H1 (cell line): Measurements from ENCODE around the gene PHLDA3. TPM values are rescaled to one million over a fixed set of nuclear protein-coding genes. Genes with fewer than 3 reads are reported as not detected.

Experiments
- ATF2 ChIP-seq: IDR thresholded peaks from 2 replicates; pipeline ENCODE4 v1.6.1; 2012; ENCODE audit warnings: low read length, inconsistent platforms
- CBX5 ChIP-seq: fragments of 300-800, 300-1000 bp; sonication (generic); IDR thresholded peaks from 2 replicates; pipeline ENCODE4 v1.7.1; 2016; ENCODE audit warnings: antibody characterized with exemption, low read length, low read depth
- CHD1 ChIP-seq: IDR thresholded peaks from 2 replicates; pipeline ENCODE4 v1.6.1; 2012; ENCODE audit warnings: low read depth, low read length, improper control_type of control experiment
- CHD2 ChIP-seq: IDR thresholded peaks from 2 replicates; pipeline ENCODE4 v1.6.1; 2012; ENCODE audit warnings: low read length, improper control_type of control experiment
- JUND ChIP-seq: IDR thresholded peaks from 2 replicates; pipeline ENCODE4 v1.6.1; 2011; ENCODE audit warnings: mild to moderate bottlenecking, improper control_type of control experiment, low read length
- MAX ChIP-seq: IDR thresholded peaks from 2 replicates; pipeline ENCODE4 v1.6.1; 2012; ENCODE audit warnings: inconsistent platforms
- POLR2A ChIP-seq, 2 experiments: IDR thresholded peaks; 1 replicate in 1 of 2; 2 replicates in 1 of 2; pipeline ENCODE4 v1.6.1; 2011; ENCODE audit warnings: low read depth in 2 of 2, low read length in 2 of 2, mild to moderate bottlenecking in 2 of 2; ENCODE audit errors: control extremely low read depth in 1 of 2
- SIRT6 ChIP-seq: IDR thresholded peaks from one replicate; pipeline ENCODE4 v1.7.1; 2012; ENCODE audit warnings: low read length, inconsistent platforms
- TAF7 ChIP-seq: optimal IDR thresholded peaks from 2 replicates; pipeline ENCODE3; 2011; ENCODE audit warnings: low read depth, mild to moderate bottlenecking, inconsistent platforms, low read length, moderate library complexity, borderline replicate concordance
- TCF12 ChIP-seq: IDR thresholded peaks from 2 replicates; pipeline ENCODE4 v1.6.1; 2011; ENCODE audit warnings: low read depth, mild to moderate bottlenecking, low read length
- YY1 ChIP-seq: IDR thresholded peaks from 2 replicates; pipeline ENCODE4 v1.6.1; 2011; ENCODE audit warnings: low read depth, mild to moderate bottlenecking, low read length
- polyA plus RNA-seq, 7 experiments: library from polyadenylated mRNA; depleted of rRNA in 3 of 7; stranded (reverse) in 5 of 7; unstranded in 2 of 7; fragments of >200 nt in 5 of 7; fragments of 200-250 nt in 2 of 7; gene quantifications; 1 replicate in 5 of 7; 2 replicates in 1 of 7; 4 replicates in 1 of 7; pipeline versions ENCODE4 v1.2.1 to v1.2.3, GENCODE V29; 2011 to 2013; ENCODE audit warnings: missing spikeins in 2 of 7, mixed read lengths in 2 of 7
- total RNA-seq: library from RNA; stranded (reverse); fragmentation: NEBNext Ultra II Directional; extraction: Animal tissue kit (Norgen Biotek cat#: 25700); gene quantifications from 2 replicates; pipeline ENCODE4 v1.2.1, GENCODE V29; 2021
- TF ChIP-seq, protein P1 (sequence below): fragments of 300-600 bp; sonication (generic); IDR thresholded peaks from 2 replicates; pipeline ENCODE4 v1.7.1; 2012; ENCODE audit warnings: low read length, moderate library complexity, mild to moderate bottlenecking, inconsistent platforms; ENCODE audit not compliant: insufficient replicate concordance

The PHLDA3 gene
- total and polyA plus RNA-seq, 2 of the 8 experiments (the other 6 are each of a cell fraction or from before 2014, with no cell fraction given) = 25.5 to 27.5 TPM

DNA sequence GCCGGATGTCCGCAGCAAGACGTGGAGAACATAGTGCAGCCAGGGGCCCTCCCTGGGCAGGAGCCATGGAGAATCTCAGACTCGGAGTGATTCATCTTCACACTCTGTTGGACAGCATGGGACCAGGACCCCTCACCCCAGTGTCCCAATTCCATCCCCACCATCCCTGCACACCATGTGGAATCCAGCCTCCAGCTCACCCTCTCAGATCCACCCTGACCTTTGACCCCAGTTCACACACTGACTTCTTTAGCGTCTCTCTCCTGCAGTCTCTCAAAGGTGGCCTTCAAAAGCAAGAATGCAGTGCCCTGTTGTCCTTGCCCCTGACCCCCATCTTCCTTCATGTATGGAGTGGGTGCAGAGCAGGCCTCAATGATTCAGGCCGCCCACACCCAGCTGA is 45.3 kb downstream of the PHLDA3 start (continued):
- TF ChIP-seq, protein P1, sequence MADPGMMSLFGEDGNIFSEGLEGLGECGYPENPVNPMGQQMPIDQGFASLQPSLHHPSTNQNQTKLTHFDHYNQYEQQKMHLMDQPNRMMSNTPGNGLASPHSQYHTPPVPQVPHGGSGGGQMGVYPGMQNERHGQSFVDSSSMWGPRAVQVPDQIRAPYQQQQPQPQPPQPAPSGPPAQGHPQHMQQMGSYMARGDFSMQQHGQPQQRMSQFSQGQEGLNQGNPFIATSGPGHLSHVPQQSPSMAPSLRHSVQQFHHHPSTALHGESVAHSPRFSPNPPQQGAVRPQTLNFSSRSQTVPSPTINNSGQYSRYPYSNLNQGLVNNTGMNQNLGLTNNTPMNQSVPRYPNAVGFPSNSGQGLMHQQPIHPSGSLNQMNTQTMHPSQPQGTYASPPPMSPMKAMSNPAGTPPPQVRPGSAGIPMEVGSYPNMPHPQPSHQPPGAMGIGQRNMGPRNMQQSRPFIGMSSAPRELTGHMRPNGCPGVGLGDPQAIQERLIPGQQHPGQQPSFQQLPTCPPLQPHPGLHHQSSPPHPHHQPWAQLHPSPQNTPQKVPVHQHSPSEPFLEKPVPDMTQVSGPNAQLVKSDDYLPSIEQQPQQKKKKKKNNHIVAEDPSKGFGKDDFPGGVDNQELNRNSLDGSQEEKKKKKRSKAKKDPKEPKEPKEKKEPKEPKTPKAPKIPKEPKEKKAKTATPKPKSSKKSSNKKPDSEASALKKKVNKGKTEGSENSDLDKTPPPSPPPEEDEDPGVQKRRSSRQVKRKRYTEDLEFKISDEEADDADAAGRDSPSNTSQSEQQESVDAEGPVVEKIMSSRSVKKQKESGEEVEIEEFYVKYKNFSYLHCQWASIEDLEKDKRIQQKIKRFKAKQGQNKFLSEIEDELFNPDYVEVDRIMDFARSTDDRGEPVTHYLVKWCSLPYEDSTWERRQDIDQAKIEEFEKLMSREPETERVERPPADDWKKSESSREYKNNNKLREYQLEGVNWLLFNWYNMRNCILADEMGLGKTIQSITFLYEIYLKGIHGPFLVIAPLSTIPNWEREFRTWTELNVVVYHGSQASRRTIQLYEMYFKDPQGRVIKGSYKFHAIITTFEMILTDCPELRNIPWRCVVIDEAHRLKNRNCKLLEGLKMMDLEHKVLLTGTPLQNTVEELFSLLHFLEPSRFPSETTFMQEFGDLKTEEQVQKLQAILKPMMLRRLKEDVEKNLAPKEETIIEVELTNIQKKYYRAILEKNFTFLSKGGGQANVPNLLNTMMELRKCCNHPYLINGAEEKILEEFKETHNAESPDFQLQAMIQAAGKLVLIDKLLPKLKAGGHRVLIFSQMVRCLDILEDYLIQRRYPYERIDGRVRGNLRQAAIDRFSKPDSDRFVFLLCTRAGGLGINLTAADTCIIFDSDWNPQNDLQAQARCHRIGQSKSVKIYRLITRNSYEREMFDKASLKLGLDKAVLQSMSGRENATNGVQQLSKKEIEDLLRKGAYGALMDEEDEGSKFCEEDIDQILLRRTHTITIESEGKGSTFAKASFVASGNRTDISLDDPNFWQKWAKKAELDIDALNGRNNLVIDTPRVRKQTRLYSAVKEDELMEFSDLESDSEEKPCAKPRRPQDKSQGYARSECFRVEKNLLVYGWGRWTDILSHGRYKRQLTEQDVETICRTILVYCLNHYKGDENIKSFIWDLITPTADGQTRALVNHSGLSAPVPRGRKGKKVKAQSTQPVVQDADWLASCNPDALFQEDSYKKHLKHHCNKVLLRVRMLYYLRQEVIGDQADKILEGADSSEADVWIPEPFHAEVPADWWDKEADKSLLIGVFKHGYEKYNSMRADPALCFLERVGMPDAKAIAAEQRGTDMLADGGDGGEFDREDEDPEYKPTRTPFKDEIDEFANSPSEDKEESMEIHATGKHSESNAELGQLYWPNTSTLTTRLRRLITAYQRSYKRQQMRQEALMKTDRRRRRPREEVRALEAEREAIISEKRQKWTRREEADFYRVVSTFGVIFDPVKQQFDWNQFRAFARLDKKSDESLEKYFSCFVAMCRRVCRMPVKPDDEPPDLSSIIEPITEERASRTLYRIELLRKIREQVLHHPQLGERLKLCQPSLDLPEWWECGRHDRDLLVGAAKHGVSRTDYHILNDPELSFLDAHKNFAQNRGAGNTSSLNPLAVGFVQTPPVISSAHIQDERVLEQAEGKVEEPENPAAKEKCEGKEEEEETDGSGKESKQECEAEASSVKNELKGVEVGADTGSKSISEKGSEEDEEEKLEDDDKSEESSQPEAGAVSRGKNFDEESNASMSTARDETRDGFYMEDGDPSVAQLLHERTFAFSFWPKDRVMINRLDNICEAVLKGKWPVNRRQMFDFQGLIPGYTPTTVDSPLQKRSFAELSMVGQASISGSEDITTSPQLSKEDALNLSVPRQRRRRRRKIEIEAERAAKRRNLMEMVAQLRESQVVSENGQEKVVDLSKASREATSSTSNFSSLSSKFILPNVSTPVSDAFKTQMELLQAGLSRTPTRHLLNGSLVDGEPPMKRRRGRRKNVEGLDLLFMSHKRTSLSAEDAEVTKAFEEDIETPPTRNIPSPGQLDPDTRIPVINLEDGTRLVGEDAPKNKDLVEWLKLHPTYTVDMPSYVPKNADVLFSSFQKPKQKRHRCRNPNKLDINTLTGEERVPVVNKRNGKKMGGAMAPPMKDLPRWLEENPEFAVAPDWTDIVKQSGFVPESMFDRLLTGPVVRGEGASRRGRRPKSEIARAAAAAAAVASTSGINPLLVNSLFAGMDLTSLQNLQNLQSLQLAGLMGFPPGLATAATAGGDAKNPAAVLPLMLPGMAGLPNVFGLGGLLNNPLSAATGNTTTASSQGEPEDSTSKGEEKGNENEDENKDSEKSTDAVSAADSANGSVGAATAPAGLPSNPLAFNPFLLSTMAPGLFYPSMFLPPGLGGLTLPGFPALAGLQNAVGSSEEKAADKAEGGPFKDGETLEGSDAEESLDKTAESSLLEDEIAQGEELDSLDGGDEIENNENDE = no peak
- TF ChIP-seq CHD1 (no peak), YY1 (no peak), CHD2 (no peak), JUND (no peak), TCF12 (no peak), TAF7 (no peak), ATF2 (no peak), MAX (no peak), POLR2A (IDR thresholded peaks at IDR 0.05; ENCODE audit: control extremely low read depth in 1 of 2, low read depth in 2 of 2, low read length in 2 of 2) (no peak), SIRT6 (no peak), CBX5 (no peak)
